GM12878 (cell line): Measurements from ENCODE around the gene MAP3K6. TPM values are rescaled to one million over a fixed set of nuclear protein-coding genes. Genes with fewer than 3 reads are reported as not detected.

Source experiments
- ATAC-seq: fragments of 200-7000 bp; cut with Tn5 transposase; 3 replicates; pipeline ENCODE4 v1.9.1; 2020; ENCODE audit warnings: mild to moderate bottlenecking, moderate library complexity
- BruUV-seq: library from RNA; stranded (reverse); fragments of 400-500 nt; replicated peaks from 2 replicates; lab custom pipeline; 2021; lab: Mats Ljungman, UMichigan
- CTCF ChIA-PET: fragments of 300-600 bp; sonication (Branson Sonifier 250); formaldehyde crosslinking; extraction: SDS; loops from one replicate; lab custom pipeline; 2021; ENCODE audit warnings: inconsistent platforms; lab: Yijun Ruan, JAX
- POLR2A ChIA-PET: fragments of 350-600 bp; formaldehyde crosslinking; extraction: SDS; loops from one replicate; lab custom pipeline; 2021; ENCODE audit warnings: inconsistent platforms; lab: Charles Lee
- RAD21 ChIA-PET: fragments of 300-600 bp; sonication (Branson Sonifier 250); formaldehyde crosslinking; loops from one replicate; lab custom pipeline; 2023; ENCODE audit warnings: antibody characterized with exemption; ENCODE audit not compliant: unreplicated experiment; lab: Charles Lee
- SMC1A ChIA-PET: fragments of 300-600 bp; sonication (Branson Sonifier 250); formaldehyde crosslinking; loops from one replicate; lab custom pipeline; 2023; ENCODE audit not compliant: unreplicated experiment, uncharacterized antibody; lab: Charles Lee
- DNase-seq: peaks from one replicate; pipeline ENCODE4 v3.0.0-alpha.2; 2011; ENCODE audit warnings: low read depth, low spot score
- FAIRE-seq: peaks from 3 replicates; lab custom pipeline; 2011; peaks lifted over from hg19 to GRCh38; lab: Jason Lieb, UNC
- H2AFZ ChIP-seq: 2 replicates; pipeline ENCODE4 v1.6.0; 2011; ENCODE audit warnings: low read depth, low read length, control low read depth; ENCODE audit not compliant: control insufficient read depth
- H3K27ac ChIP-seq: 2 replicates; pipeline ENCODE4 v1.5.1; 2011; ENCODE audit warnings: control low read depth; ENCODE audit not compliant: control insufficient read depth, insufficient read depth
- H3K27me3 ChIP-seq, 2 experiments: replicated peaks in 1 of 2; 2 replicates each; pipeline versions ENCODE4 v1.6.0 to v1.6.1; 2011; ENCODE audit warnings: low read length in 1 of 2; ENCODE audit not compliant: control insufficient read depth in 2 of 2, insufficient read depth in 2 of 2
- H3K36me3 ChIP-seq, 2 experiments: 2 replicates each; pipeline ENCODE4 v1.5.1; 2011; ENCODE audit warnings: low read length in 1 of 2; ENCODE audit not compliant: control insufficient read depth in 2 of 2, insufficient read depth in 2 of 2
- H3K4me1 ChIP-seq: 2 replicates; pipeline ENCODE4 v1.6.1; 2011; ENCODE audit warnings: mild to moderate bottlenecking, low read length, moderate library complexity, mixed read lengths; ENCODE audit not compliant: control insufficient read depth, insufficient read depth
- H3K4me2 ChIP-seq: 2 replicates; pipeline ENCODE4 v1.6.0; 2011; ENCODE audit warnings: control low read depth; ENCODE audit not compliant: control insufficient read depth, insufficient read depth
- H3K4me3 ChIP-seq: fragments of 200-600 bp; sonication (generic); 2 replicates; pipeline ENCODE4 v1.5.1; 2016
- H3K79me2 ChIP-seq: 2 replicates; pipeline ENCODE4 v1.6.0; 2011; ENCODE audit warnings: low read length; ENCODE audit not compliant: control insufficient read depth, insufficient read depth
- H3K9ac ChIP-seq: 2 replicates; pipeline ENCODE4 v1.8.0; 2011; ENCODE audit warnings: low read length, control low read depth, mixed read lengths; ENCODE audit not compliant: control insufficient read depth, insufficient read depth
- H3K9me3 ChIP-seq: replicated peaks from 3 replicates; pipeline ENCODE4 v1.5.1; 2011; ENCODE audit warnings: mild to moderate bottlenecking, low read length; ENCODE audit not compliant: control insufficient read depth, insufficient read depth
- H4K20me1 ChIP-seq: 2 replicates; pipeline ENCODE4 v1.6.0; 2011; ENCODE audit not compliant: control insufficient read depth, insufficient read depth
- BCL11A ChIP-seq: IDR thresholded peaks from 2 replicates; pipeline ENCODE4 v1.6.1; 2011; ENCODE audit warnings: low read depth, low read length
- NFXL1 ChIP-seq: fragments of 450-650 bp; IDR thresholded peaks from 2 replicates; pipeline ENCODE4 v1.6.1; 2017; ENCODE audit warnings: antibody characterized with exemption, mild to moderate bottlenecking, borderline replicate concordance
- NFYB ChIP-seq: IDR thresholded peaks from 2 replicates; pipeline ENCODE4 v1.6.1; 2011; ENCODE audit warnings: low read depth, mild to moderate bottlenecking, low read length, improper control_type of control experiment, moderate library complexity; ENCODE audit not compliant: insufficient read depth
- PAX8 ChIP-seq: fragments of 450-650 bp; IDR thresholded peaks from 2 replicates; pipeline ENCODE4 v1.6.1; 2017; ENCODE audit warnings: mild to moderate bottlenecking, moderate library complexity
- PML ChIP-seq: IDR thresholded peaks from 2 replicates; pipeline ENCODE4 v1.6.1; 2012; ENCODE audit warnings: low read length, inconsistent platforms
- RUNX3 ChIP-seq: IDR thresholded peaks from 2 replicates; pipeline ENCODE4 v1.6.1; 2012; ENCODE audit warnings: low read length, inconsistent platforms
- SIN3A ChIP-seq: IDR thresholded peaks from 2 replicates; pipeline ENCODE4 v1.6.1; 2012; ENCODE audit warnings: low read depth, low read length, improper control_type of control experiment
- SMARCA5 ChIP-seq: fragments of 450-650 bp; IDR thresholded peaks from 2 replicates; pipeline ENCODE4 v1.6.1; 2017; ENCODE audit warnings: mild to moderate bottlenecking
- ZNF207 ChIP-seq: fragments of 450-650 bp; IDR thresholded peaks from 2 replicates; pipeline ENCODE4 v1.6.1; 2014; ENCODE audit warnings: antibody characterized with exemption, mild to moderate bottlenecking, borderline replicate concordance
- WGBS: methylation state at CpG from one replicate; pipeline ENCODE4 v1.1.6; 2016; ENCODE audit warnings: low lambda C conversion rate; ENCODE audit not compliant: insufficient replicate concordance, insufficient coverage; ENCODE audit errors: missing lambda C conversion rate; 5-methylcytosine and 5-hydroxymethylcytosine counted together
- in situ Hi-C: fragments of 300-500 bp; cut with MboI; formaldehyde crosslinking; loops from 9 replicates; pipeline ENCODE4 v1.14.3; 2018; ENCODE audit warnings: mixed read lengths
- intact Hi-C: fragments of 100-400 bp; cut with micrococcal nuclease; formaldehyde crosslinking; loops from one replicate; pipeline ENCODE4 v1.14.2; 2022; ENCODE audit not compliant: unreplicated experiment
- polyA plus RNA-seq, 11 experiments: library from polyadenylated mRNA; depleted of rRNA in 4 of 11; unstranded in 6 of 11; stranded (reverse) in 5 of 11; fragments of >200 nt; fragmentation: Nextera tagmentation in 4 of 11; fragmentation: Illumina TruSeq in 1 of 11; extraction: Ambion mirVana in 4 of 11; extraction: Trizol in 1 of 11; gene quantifications; 1 replicate in 1 of 11; 2 replicates in 10 of 11; pipeline versions ENCODE4 v1.2.1 to v1.2.3, GENCODE V29; 2011 to 2016; ENCODE audit warnings: inconsistent platforms in 2 of 11, missing spikeins in 2 of 11, low read depth in 1 of 11
- total RNA-seq, 4 experiments: library from RNA; depleted of rRNA in 3 of 4; stranded (reverse); fragments of >200 nt in 3 of 4; fragmentation: Illumina TruSeq in 1 of 4; extraction: Trizol in 1 of 4; gene quantifications; 2 replicates each; pipeline versions ENCODE4 v1.2.1 to v1.2.3, GENCODE V29; 2013 to 2021
- TF ChIP-seq, protein P1 (sequence below): fragments of 450-650 bp; IDR thresholded peaks from 2 replicates; pipeline ENCODE4 v1.6.1; 2018; ENCODE audit warnings: mild to moderate bottlenecking, low read depth, moderate library complexity; ENCODE audit not compliant: partially characterized antibody

Gene MAP3K6
- total and polyA plus RNA-seq, 10 of the 15 experiments (the other 5 are each of a cell fraction or from before 2014, with no cell fraction given) = 0.15 to 3.4 (median 1.2) TPM; not detected in 1

DNA sequence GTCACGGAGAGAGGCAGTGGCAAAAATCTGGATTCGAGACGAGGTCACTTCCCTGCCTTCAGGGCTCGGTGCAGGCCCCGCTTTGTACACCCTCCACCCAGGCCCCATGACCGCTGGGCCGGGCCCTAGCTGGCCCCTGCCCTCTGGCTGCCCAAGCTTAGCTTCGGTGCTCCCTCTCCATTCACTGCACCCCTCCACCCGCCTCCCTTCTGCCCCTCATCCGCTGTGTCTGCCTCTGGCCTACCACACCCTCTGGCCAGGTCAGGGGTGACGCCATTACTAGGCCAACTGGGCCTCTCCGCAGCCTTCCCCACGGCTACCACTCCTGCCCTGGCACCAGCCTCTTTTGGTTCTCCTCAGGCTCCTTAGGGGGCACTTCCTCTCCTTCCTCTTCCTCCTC, 16.9 kb upstream of the MAP3K6 start:
- Histone ChIP-seq H2AFZ (no peak overlapping the region), H3K4me2 (no peak overlapping the region), H3K36me3 (no peaks in the 10 kb centered on the region), H3K79me2 (no peaks in the 10 kb centered on the region), H3K9ac (no peak overlapping the region), H3K9me3 (no peaks in the 10 kb centered on the region), H3K4me3 (no peak overlapping the region), H3K4me1 (no peaks in the 10 kb centered on the region; the same call in 1 of the 2 replicates), H3K27me3 (peaks cover 0 to 2% of the 10 kb centered on the region in 2 experiments; a peak in 2 of 4 replicates), H4K20me1 (no peaks in the 10 kb centered on the region), H3K27ac (no peak overlapping the region)
- in situ Hi-C loops = no loop called here
- RAD21 ChIA-PET = interaction anchor here (0.7 to 0.9 kb wide), 2 partner anchors 51 to 220 kb away, joined by 3 read pairs; partner anchors contain the start of gene AHDC1
- 77% methylated on average over 13 of the region's 13 CpGs for WGBS
- POLR2A ChIA-PET = no interaction called here
- FAIRE-seq (no peak), ATAC-seq (no peak), DNase-seq (no peak)
- SMC1A ChIA-PET = interaction anchor here (2.0 kb wide), 1 partner anchor 11 kb away, joined by 5 read pairs; no protein-coding TSS in a partner anchor
- intact Hi-C loops = no loop called here
- CTCF ChIA-PET = interaction anchor here (0.6 to 9.0 kb wide), 7 partner anchors 19 to 86 kb away, joined by 3 to 242 read pairs (median 5); partner anchors contain the start of gene SYTL1
- no peak for TF ChIP-seq SMARCA5
- TF ChIP-seq RUNX3 = no peak
- TF ChIP-seq, protein P1, sequence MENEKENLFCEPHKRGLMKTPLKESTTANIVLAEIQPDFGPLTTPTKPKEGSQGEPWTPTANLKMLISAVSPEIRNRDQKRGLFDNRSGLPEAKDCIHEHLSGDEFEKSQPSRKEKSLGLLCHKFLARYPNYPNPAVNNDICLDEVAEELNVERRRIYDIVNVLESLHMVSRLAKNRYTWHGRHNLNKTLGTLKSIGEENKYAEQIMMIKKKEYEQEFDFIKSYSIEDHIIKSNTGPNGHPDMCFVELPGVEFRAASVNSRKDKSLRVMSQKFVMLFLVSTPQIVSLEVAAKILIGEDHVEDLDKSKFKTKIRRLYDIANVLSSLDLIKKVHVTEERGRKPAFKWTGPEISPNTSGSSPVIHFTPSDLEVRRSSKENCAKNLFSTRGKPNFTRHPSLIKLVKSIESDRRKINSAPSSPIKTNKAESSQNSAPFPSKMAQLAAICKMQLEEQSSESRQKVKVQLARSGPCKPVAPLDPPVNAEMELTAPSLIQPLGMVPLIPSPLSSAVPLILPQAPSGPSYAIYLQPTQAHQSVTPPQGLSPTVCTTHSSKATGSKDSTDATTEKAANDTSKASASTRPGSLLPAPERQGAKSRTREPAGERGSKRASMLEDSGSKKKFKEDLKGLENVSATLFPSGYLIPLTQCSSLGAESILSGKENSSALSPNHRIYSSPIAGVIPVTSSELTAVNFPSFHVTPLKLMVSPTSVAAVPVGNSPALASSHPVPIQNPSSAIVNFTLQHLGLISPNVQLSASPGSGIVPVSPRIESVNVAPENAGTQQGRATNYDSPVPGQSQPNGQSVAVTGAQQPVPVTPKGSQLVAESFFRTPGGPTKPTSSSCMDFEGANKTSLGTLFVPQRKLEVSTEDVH = no peak
- TF ChIP-seq NFXL1 = no peak
- no peak for TF ChIP-seq PML
- no peak for TF ChIP-seq PAX8
- no peak for TF ChIP-seq SIN3A
- TF ChIP-seq ZNF207 = no peak
- no peak for TF ChIP-seq NFYB
- no peak for TF ChIP-seq BCL11A
- BruUV-seq = no TSS peak
